ENCODE data around the gene GRAMD1B.

- TF ChIP-seq ESRRA (IDR thresholded peaks at IDR 0.05; ENCODE audit: borderline replicate concordance, low read length) (no peak), CTCF (IDR thresholded peaks at IDR 0.05) (no peak), ATOH8 (CRISPR knock-in tag; IDR thresholded peaks at IDR 0.05; ENCODE audit: low read depth) (no peak), BCL3 (IDR thresholded peaks at IDR 0.05) (no peak), POLR2A (IDR thresholded peaks at IDR 0.05; ENCODE audit: low read length) (no peak)
These were observed 19.4 kb downstream of the GRAMD1B start for GRCh38 chr11:123449436-123449835.
